Motor neuron (in vitro differentiated cells): ENCODE measurements around the gene NEMP1. TPM values are rescaled to one million over a fixed set of nuclear protein-coding genes. Genes with fewer than 3 reads are reported as not detected.
A peak's percentile ranks its signal among the peaks of the same experiment; 100 is the strongest.

Source experiments
- ATAC-seq, 8 experiments: fragments of 200-7000 bp; cut with Tn5 transposase; replicated peaks in 6 of 8; 2 replicates each; pipeline ENCODE4 v1.8.0; 2021; ENCODE audit warnings: mild to moderate bottlenecking in 8 of 8, moderate library complexity in 8 of 8
- H3K27ac ChIP-seq, 2 donors: fragments of 250-450 bp; sonication (Bioruptor Pico); 2 replicates each; pipeline ENCODE4 v1.9.0; 2021; ENCODE audit warnings: antibody characterized with exemption in 2 of 2, mild to moderate bottlenecking in 2 of 2, moderate library complexity in 1 of 2
- H3K4me1 ChIP-seq, 2 donors: fragments of 250-450 bp; sonication (Bioruptor Pico); replicated peaks in 1 of 2; 2 replicates each; pipeline ENCODE4 v1.6.1; 2021; ENCODE audit warnings: antibody characterized with exemption in 2 of 2, mild to moderate bottlenecking in 2 of 2, moderate library complexity in 1 of 2
- H3K4me3 ChIP-seq, 5 donors: fragments of 250-450 bp; sonication (Bioruptor Pico); 2 replicates each; pipeline ENCODE4 v1.9.0; 2021; ENCODE audit warnings: antibody characterized with exemption in 5 of 5, mild to moderate bottlenecking in 5 of 5, moderate library complexity in 4 of 5
- WGBS, 10 experiments: fragments of 450-650 bp; shearing (Covaris generic); methylation state at CpG; one replicate each; pipeline ENCODE4 v1.0.0; 2022; 5-methylcytosine and 5-hydroxymethylcytosine counted together
- in situ Hi-C, 9 experiments: fragments of 400-800 bp; cut with MboI; loops; one replicate each; pipeline ENCODE4 v1.15.0; 2021; ENCODE audit warnings: low sequenced_read_pairs in 9 of 9, low pct_unique_long_range_greater_than_20kb in 2 of 9; ENCODE audit not compliant: unreplicated experiment in 9 of 9
- total RNA-seq, 8 experiments: library from RNA; unstranded; fragments of 300-600 nt; gene quantifications; 2 replicates each; pipeline versions ENCODE4 v1.2.3 to v1.2.4, GENCODE V29; 2022

Gene NEMP1
- total RNA-seq, 8 experiments from 2014 or later: 3.7 to 19.8 (median 6.4) TPM

- Histone ChIP-seq H3K4me1 (peaks cover 3 to 5% of the 10 kb centered on the region in 2 donors), H3K4me3 (no peak overlapping the region), H3K27ac (no peak overlapping the region)
- in situ Hi-C loops: no loop called here
- ATAC-seq: no peak
- 20 to 100% (median 80%) methylated on average over 1 to 5 of the region's 5 CpGs; no CpG with 5 or more reads in 1 of the 10 experiments for WGBS, 10 experiments
Observed at GRCh38 chr12:57116580-57117281, 38.1 kb upstream of the NEMP1 start.

GRCh38 chr12:57112492-57113294 lies 34.1 kb upstream of the NEMP1 start:
- Histone ChIP-seq H3K4me1 (peaks cover 21 to 25% of the 10 kb centered on the region in 2 donors), H3K4me3 (peak overlapping the region in 3 of 5 donors; percentile 17 to 31 (median 28)), H3K27ac (no peak overlapping the region)
- in situ Hi-C loops: loop anchor here in 1 of 9 experiments (5.0 kb wide), 1 partner anchor 40 kb away; no protein-coding TSS in a partner anchor
- WGBS, 10 experiments: 27 to 100% (median 74%) methylated on average over 1 to 9 of the region's 9 CpGs; no CpG with 5 or more reads in 1 of the 10 experiments
- peak in 2 of 8 experiments; percentile 42 to 48 for ATAC-seq

GRCh38 chr12:57111031-57111734 lies 32.6 kb upstream of the NEMP1 start, which contains the start of gene STAT6:
STAT6 (minus strand) TSS chr12:57111362; CDS start chr12:57108278, 3,084 bp downstream.
- H3K27ac ChIP-seq: peak within 1 kb of the TSS; percentile 66 to 88
- H3K4me3 ChIP-seq: peak within 1 kb of the TSS; percentile 5 to 31 (median 20)
- in situ Hi-C loops: loop anchor here in 1 of 9 experiments (5.0 kb wide), 1 partner anchor 39 kb away; no protein-coding TSS in a partner anchor
- ATAC-seq: peak; percentile 38 to 66 (median 48)
- 0% methylated on average over 3 of the region's 13 CpGs; no CpG with 5 or more reads in 9 of the 10 experiments for WGBS, 10 experiments
- H3K4me1 ChIP-seq: peaks cover 21 to 25% of the 10 kb centered on the region in 2 donors

GRCh38 chr12:57110104-57111030 lies 31.8 kb upstream of the NEMP1 start:
- peak in 3 of 8 experiments; percentile 6 to 33 (median 8) for ATAC-seq
- in situ Hi-C loops: loop anchor here in 1 of 9 experiments (5.0 kb wide), 1 partner anchor 38 kb away; no protein-coding TSS in a partner anchor
- Histone ChIP-seq H3K4me1 (peaks cover 21 to 25% of the 10 kb centered on the region in 2 donors), H3K4me3 (peak overlapping the region in 4 of 5 donors; percentile 9 to 31 (median 22)), H3K27ac (peak overlapping the region in 1 of 2 donors; percentile 88)
- 0% methylated on average over 1 to 2 of the region's 28 CpGs; no CpG with 5 or more reads in 8 of the 10 experiments for WGBS, 10 experiments

- ATAC-seq: no peak
- H3K4me1 ChIP-seq: peaks cover 21 to 25% of the 10 kb centered on the region in 2 donors
- no peak overlapping the region for H3K27ac ChIP-seq
- 32 to 100% (median 82%) methylated on average over 2 to 6 of the region's 7 CpGs; no CpG with 5 or more reads in 1 of the 10 experiments for WGBS, 10 experiments
- peak overlapping the region in 2 of 5 donors; percentile 28 to 31 for H3K4me3 ChIP-seq
- in situ Hi-C loops: loop anchor here in 1 of 9 experiments (5.0 kb wide), 1 partner anchor 37 kb away; no protein-coding TSS in a partner anchor
Observed at GRCh38 chr12:57109207-57110103, 30.9 kb upstream of the NEMP1 start.

GRCh38 chr12:57107456-57108155 lies 29.0 kb upstream of the NEMP1 start:
- WGBS, 10 experiments: 54 to 100% (median 76%) methylated on average over 1 to 3 of the region's 7 CpGs; no CpG with 5 or more reads in 7 of the 10 experiments
- in situ Hi-C loops: no loop called here
- no peak for ATAC-seq
- Histone ChIP-seq H3K27ac (no peak overlapping the region), H3K4me3 (no peak overlapping the region), H3K4me1 (peaks cover 21 to 24% of the 10 kb centered on the region in 2 donors)

- Histone ChIP-seq H3K4me3 (no peak overlapping the region), H3K4me1 (peaks cover 14 to 23% of the 10 kb centered on the region in 2 donors), H3K27ac (no peak overlapping the region)
- in situ Hi-C loops: no loop called here
- WGBS, 10 experiments: 92 to 100% (median 100%) methylated on average over 1 to 3 of the region's 9 CpGs; no CpG with 5 or more reads in 7 of the 10 experiments
- ATAC-seq: no peak
Observed at GRCh38 chr12:57106021-57106708, 27.6 kb upstream of the NEMP1 start.

- Histone ChIP-seq H3K27ac (no peak overlapping the region), H3K4me1 (peaks cover 4 to 13% of the 10 kb centered on the region in 2 donors), H3K4me3 (no peak overlapping the region)
- ATAC-seq: no peak
- in situ Hi-C loops: no loop called here
- 100% methylated on average over 1 of the region's 14 CpGs; no CpG with 5 or more reads in 8 of the 10 experiments for WGBS, 10 experiments
Observed at GRCh38 chr12:57105011-57105753, 26.6 kb upstream of the NEMP1 start.

GRCh38 chr12:57104292-57104910 lies 25.8 kb upstream of the NEMP1 start:
- H3K27ac ChIP-seq: no peak overlapping the region
- 83 to 91% methylated on average over 2 to 4 of the region's 12 CpGs; no CpG with 5 or more reads in 8 of the 10 experiments for WGBS, 10 experiments
- ATAC-seq: no peak
- in situ Hi-C loops: no loop called here
- H3K4me1 ChIP-seq: peaks cover 0 to 7% of the 10 kb centered on the region in 2 donors
- no peak overlapping the region for H3K4me3 ChIP-seq
